Fibroblast of skin of scalp (primary cell): ENCODE measurements around the gene LINC00305.

ENCODE experiments used
- DNase-seq: peaks from one replicate; pipeline ENCODE4 v3.0.0-alpha.2; 2013

Gene LINC00305

DNA sequence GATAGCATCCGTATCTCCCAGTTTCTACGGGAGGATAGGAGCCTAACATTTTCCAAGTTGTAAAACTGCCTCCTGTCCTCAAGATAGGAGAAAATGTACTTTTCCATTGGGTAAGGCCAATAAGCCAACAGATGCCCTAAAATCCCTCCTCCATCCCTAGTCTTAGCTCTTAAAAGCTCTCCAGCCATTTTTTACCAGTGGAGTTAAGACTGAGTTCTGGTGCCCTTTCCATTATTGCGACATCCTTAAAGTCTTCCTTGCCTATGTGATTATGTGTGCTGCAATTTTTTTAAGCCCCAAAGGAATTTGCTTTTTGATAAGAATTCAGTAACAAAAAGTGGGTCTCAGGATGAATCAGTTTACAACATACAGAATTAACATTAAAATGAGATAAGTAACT is 33.0 kb downstream of the LINC00305 start:
- DNase-seq = no peak

DNA sequence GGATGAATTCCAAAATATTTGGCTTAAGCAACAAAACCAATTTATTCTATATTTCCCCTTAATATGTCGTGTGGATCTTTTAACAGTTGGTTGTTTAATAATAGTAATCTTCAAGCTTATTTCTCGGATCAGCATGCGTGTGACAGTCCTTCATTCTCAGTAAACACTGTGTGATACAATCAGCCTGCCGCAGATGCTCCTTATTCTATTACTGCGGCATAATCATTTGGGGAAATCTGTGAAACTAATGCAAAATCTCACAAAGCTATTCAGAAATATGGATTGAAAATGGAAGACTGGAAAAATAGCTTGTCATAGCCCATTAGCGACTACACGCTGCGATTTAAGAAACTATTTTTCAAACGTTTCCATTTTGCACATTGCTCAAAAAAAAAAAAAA is 36.9 kb downstream of the LINC00305 start:
- DNase-seq = no peak

DNA sequence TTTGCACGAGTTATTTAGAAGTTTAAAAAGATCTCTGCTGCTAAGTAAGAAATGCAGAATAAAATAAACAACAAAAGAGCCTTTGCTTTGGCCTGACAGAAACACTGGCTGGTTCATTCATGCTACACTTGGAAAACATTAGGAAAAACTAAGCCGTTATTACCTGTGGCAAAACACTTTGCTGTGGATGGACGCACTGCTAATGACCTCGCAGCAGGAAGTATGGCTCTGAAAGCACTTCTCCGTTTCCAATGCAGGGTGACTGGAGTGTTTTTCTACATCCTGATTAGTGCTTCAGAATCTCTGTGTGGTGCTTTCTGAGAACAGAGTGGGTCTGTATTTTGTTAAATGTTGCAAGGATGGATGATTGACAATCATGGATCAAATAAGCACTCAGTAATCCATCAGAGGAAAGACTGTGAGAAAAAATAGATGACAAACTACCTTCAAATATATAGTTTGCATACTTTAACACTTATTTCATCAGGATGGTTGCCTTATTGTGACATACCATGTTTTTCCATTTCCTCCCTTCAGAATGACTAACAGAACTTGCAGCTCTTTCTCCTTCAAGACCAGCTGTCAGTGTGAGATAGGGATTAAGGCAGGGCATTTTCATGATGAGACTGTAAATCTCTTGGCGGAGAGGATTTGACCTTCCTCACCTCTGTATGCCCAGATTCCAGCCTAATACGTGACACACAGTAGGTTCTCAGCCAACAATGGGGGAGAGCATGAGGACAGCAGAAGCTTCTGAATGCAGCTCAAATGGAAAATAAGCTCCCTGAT is 38.0 kb downstream of the LINC00305 start:
- DNase-seq = peak; percentile 81

DNA sequence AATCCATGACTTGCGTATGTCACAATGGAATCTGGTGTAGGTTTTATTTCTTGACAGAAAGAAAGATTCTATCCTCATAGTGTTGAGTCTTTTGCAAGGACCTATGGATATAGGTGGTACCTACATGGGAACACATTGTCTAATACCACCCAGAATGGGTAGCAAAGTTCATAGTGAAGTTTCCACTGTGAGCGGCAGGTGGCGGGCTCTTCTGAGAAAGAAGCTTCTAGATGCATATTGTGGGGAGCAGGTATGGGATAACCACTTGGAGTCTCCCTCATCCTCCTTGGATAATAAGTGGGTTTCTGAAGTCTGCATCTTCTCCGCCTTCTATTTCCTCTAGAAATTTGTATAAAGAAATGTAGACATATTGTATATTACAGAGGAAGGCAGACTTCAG is 44.9 kb downstream of the LINC00305 start:
- no peak for DNase-seq

DNA sequence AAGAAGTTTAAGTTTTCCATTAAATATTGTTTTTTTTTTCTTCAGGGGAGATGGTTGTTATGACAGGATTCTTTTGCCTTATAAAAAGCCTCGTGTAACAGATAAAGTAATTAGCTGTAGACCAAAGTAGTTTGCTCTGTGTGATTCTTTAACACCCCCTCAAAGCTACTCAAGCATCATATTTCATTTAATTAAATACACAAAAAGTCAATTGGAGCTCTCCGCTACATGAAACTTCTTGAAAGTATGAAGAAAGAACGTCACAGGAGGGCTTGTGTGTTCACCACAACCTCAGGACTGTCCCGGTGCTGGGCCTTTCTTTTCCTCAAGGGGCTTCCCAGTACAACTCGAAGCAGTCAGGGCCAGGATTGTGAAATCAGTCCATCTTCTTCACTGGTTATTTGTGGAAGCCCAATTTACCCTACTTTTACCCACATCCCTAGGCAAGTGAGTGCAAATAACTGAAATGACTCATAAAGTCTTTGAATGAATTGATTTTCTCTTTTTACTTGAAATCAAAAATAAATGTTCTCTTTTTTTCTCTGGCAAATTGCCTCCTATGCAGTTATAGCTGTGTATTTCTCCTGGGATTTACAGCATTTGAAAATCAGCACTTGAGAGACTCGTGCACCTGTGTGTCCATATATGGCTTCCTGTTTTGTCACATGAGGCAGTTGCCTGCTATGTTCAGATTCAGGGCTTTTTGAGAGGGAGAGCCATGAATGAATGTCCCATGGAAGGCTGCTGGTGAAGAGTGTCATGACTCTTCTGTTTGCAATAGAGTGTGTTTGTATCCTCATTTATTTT is 48.6 kb downstream of the LINC00305 start:
- DNase-seq = peak; percentile 13

DNA sequence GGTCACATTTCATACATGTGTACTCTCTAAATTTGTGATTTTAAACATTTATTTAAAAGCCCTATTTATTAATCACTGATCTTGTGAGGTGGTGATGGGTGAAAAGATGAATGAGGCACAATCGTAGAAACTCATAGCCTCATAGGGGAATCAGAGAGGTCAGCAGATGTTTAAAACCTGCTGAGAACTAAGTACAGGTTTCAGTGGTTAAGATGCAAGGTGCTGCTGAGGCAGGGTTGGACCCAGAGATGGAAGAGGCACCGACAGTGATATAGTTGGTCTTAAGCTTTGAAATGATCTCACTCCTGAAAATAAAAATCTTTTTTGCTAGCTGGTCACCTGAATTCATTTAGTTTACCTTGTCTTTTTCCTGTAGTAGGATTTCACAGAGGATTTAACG is 49.6 kb downstream of the LINC00305 start:
- no peak for DNase-seq

DNA sequence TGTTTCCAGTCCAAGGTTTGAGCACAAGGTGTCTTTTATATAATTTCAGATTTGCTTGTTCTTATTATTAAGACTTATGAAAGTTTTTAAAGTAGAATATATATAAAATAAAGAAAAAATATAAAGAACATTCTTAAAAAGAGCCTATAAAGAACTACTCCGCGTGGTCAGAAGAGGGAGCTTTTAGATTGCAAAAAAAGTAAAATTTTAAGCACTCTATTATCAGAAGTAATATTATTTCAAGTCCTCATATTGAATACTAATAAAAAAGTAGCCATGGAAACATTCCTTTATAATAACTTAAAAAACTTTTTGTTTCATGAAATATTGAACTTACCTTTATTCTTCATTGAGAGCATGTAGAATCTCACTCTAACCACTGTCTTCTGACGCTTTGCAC is 51.4 kb downstream of the LINC00305 start:
- peak; percentile 21 for DNase-seq

DNA sequence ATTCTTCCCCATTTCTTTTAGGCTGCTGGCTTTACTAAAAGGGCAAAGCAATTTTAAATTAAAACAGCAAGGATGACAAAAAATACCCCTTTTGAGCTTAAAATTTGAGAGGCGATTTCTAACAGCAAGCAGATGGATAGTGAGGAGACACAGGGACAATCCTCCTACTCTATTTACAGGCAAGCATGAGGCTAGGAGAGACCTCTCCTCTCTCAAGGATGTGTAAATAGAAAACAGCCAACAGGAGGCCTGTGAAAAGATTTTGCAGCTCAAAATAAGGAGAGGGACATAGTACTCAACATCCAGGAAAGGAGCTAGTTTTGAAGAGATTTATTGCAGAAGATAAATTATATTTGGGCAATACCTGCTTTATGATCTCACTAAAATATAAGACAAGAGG is 53.8 kb downstream of the LINC00305 start:
- no peak for DNase-seq

DNA sequence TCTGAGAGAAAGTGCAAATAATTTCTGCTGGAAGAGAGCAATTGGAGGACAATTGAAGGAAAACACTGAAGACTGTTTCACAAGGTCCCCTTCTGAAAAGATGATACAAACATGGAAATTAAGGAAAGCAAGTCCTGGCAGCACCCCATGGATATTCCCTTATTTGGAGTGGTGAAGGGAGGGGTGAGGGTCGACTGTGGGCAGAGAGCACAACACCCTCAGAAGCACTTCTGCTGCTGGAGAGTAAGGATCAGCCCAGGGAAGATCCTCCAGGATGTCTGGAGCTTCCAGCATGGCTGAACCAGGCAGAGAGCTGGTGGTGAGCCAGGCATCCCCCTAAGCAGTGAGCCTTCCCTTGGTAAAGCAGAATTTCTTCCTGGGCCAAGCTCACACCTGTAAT is 54.7 kb downstream of the LINC00305 start:
- DNase-seq = no peak

DNA sequence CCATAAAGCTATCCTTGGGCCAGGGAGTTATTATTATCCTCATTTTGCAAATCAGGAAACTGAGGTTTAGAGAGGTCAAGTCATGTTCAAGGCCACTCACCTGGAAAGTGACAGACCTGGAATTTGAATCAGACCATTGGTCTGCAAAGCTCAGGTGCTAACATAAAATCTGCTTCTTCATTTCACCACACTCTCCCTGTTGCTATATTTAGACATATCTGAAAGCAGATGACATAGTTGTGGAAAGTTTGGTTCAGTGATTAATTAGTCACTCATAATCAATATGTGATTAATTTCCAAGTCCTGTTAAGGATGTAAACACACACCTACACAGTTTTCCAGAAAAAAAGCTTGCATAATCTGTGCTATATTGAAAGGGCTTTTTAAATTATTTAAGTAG is 57.4 kb downstream of the LINC00305 start:
- no peak for DNase-seq

DNA sequence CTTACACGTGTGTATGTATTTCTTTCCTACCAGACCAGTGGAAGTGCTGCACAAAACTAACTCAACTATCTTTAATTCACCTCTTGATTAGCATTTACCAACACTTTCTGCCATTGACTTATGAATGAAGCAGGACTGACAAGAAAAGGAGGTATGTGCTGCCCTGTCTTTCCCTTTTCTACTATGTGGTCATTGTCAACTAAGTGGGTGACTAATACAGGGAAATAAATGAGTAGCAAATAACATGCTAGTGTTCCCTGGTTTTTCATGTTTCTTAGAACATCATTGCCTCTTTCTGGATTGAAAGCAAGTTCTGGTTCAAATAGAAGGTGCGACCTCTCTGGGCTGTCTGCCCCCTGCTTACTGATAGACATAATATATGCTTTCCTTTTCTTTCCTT is 58.0 kb downstream of the LINC00305 start:
- no peak for DNase-seq

DNA sequence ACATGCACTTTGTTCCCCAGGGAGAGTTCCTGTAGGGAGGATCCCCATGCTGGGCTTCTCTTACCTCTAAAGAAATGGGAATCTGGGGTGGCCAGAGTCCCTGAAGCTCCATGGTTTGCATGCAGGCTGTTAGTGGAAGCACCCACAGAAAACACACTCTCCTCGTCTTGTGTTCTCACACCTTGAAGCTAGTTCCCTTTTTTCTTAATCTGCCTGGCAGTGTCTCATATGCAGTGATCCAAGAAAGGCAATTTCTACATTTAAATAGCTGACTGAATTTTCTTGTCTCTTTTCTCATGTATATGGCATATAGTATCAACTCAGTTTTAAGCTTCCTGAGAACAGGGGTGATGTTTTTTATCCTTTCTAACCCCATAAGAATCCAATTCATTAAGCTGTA is 65.0 kb downstream of the LINC00305 start:
- DNase-seq = no peak

DNA sequence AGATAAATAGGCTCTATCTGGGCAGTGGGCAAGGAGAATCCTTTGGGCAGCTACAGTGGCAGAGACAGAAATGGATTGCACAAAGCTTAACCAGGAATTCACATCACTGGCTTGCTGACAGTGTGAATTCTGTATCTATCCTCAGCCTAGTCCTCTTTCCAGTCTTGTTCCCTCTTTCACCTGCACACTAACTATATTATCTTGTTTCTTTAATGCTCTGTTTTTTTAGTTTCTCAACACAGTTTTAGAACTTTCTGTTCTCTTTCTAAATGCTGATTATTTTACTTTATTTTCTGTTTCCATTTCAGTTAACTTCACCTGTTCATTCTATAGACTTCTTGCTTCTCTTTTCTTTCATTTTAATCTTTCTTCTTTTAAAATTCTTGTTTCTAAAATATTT is 66.4 kb downstream of the LINC00305 start:
- DNase-seq = no peak

DNA sequence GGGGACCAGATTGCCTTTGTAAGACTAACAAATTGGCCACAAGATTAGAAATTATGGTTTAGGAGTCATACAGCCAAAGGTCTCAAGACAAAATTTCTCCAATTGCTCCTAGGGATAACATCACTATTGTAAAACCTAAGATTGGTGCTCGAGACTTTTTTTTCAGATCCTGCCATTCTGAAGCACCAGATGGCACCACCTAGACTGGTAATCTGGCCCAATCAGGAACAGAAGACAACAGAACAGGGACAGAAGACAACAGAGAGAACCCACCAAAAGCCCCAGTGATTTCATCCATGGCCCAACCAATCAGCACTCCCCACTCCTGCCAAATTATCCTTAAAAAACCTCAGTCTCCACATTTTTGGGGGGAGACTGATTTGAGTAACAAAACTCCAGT is 66.8 kb downstream of the LINC00305 start:
- DNase-seq = no peak

DNA sequence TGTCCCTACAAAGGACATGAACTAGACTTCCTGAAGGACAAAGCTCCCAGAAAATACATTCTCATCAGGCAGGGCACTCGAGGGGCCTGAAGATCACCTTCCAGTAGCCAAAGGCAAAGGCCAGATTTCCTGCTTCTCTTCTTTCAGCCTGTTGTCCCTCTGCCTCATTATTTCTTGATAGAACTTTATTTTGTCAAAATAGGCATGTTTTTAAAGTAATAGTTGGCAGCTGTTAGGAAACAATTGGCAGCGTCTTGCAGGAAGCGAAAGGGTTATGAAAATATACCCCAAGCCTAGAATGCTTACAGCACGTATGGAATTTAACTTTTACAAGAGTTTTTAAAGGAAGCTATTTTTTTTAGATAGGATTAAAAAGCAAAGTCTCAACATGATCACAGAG is 74.9 kb downstream of the LINC00305 start:
- no peak for DNase-seq

DNA sequence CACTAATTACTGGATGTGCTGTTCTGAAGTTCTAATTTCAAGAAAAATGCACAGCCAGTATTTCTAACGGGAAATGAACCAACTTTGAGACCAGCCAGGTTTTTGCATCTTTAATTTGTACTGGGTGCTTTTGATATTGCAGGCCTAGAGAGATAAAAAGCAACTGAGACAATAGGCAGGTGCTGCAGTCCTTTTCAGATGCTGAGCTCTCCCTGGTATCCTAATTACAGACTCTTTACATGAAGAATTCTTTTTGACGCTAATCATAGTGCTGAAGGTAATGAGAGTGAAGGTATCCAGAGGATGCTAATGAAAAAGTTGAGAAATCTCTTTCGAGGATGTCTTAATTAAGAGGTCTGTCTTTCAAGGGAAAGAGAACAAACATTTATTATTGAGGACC is 93.9 kb downstream of the LINC00305 start:
- DNase-seq = no peak

DNA sequence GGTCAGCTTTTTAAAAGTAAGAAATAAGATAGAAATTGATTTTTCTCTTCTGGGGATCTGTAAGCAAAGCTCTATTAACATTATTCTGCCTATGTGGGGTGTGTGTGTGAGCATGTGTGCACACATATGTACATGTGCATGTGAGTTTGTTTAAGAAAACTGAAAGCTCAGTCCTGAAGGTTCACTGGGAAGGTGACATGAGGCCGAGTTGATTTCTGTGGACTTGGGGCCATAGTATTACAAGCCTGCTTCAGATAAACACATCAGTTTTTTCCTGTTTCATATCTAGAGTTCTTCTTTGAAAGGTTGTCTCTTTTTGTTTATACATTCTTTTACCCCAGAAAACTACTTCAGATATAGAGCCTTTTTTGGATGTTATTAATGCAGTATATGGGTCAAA is 95.6 kb downstream of the LINC00305 start:
- no peak for DNase-seq

DNA sequence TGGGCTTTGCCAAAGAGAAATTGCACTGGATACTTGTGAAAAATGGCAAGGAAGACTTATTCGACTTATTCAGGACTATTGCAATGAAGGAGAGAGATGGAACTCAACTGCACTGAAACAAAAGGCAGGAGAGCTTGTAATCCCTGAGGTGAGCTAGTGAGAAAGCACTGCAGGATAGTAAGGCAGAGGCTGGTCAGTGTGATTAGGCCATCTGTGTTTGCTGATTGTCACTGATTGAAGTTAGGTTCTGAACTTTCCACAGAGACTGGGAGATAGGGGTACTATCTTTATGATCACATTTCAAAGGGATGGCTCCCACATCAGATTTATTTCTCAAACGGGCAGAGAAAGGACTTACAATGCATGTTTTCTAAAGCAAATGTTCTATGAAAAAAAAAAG is 96.1 kb downstream of the LINC00305 start:
- DNase-seq = no peak

DNA sequence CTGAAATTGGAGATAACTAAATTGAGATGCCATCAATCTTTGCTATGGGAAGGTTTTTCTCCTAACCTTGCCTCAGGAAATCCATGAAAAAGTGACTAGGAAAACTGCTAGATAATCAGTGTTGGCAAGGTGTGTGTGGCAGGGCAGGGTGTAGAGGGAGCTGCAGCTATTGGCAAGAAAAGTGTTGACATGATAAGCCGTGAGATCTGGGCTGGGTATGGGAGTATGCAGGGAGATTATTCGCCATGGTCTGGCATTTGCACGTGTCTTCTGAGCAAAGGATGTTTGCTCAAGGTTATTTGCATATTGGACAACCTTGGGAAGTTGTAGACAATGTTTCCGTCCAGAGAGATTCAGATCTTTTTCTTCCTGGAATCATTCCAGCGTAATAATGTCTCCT is 104.3 kb downstream of the LINC00305 start:
- DNase-seq = no peak

DNA sequence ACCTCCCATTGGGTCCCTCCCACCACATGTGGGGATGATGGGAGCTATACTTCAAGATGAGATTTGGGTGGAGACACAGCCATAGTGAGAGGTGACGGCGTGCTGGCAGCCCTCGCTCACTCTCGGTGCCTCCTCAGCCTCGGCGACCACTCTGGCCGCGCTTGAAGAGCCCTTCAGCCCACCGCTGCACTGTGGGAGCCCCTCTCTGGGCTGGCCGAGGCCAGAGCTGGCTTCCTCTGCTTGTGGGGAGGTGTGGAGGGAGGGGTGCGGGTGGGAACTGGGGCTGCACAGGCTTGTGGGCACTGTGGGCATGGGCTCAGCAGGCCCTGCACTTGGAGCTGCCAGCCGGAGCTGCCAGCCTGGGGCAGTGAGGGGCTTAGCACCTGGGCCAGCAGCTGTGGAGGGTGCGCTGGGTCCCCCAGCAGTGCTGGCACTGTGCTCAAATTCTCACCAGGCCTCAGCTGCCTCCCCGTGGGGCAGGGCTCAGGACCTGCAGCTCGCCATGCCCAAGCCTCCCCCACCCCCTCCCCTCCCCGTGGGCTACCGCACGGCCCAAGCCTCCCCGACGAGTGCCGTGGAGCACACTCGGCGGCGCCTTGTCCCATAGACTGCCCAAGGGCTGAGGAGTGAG is 106.0 kb downstream of the LINC00305 start:
- DNase-seq = no peak

DNA sequence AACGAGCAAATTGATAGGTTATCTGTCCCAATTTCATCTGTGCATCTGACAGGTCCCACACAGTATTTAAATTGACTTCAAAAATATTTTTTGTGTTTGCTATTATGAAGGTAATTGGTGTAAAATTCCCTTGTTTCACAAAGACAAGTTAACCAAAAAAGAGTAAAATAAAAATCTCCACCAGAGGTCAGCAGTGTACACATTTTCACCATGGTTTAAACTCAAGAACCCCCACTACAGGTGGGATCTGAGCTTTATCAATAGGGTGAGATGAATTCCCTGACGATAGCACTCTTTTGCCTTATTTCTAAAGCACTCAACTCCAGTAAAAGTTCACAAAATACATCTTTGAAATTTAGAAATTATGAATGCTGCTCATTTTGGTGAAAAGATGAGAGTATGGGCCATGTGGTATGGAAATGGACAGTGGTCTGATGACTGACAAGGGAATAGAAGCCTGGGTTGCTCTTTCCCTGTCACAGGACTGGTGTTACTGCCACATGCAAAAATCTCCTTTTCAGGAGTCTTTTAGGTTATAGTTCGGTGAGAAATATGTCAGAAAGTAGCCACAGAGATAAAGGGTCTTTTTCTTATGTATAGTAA is 111.0 kb downstream of the LINC00305 start:
- peak; percentile 24 for DNase-seq

DNA sequence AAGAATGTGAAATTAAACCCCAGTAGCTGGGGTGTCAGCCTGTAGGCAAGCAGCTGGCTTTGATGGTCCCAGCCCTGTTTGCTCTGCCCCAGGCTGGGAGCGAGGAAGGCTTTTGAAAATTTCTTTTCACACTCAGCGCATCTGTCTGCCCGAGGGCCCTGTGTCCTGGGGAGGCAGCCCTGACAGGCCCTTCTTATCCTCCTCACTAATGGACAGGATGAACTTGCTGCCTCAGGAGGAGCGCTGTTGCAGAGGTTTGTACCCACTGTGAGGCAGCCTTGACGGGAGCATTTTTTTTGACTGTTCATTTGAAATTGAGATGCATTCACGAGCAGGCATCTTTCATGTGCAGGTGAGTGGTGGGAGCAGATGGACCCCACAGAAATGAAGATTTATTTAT is 116.6 kb downstream of the LINC00305 start:
- no peak for DNase-seq

DNA sequence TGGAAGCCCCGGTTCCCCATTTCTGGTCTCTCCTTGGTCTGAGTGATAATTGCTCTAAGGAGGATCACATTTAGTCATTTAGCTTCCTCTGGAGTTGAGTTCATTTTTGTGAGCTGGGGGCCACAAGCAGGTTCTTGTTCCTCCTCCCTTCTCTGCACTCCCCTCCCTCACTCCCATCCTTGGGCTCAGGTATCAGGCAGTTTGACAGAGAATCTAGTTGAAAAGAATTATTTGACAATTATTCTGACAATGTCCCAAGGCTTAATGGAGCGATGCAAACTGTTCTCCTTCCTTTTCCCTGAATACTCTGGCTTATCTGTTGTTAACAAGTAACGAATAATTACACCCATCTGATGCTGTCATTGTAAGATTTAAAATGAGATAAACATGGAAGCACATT is 117.5 kb downstream of the LINC00305 start:
- DNase-seq = no peak
